IMR-90 (cell line): Measurements from ENCODE around the gene TOP2A. TPM values are rescaled to one million over a fixed set of nuclear protein-coding genes. Genes with fewer than 3 reads are reported as not detected.

Experiments
- ATAC-seq: fragments of 200-7000 bp; cut with Tn5 transposase; 2 replicates; pipeline ENCODE4 v1.9.1; 2020; ENCODE audit warnings: low read depth, mild to moderate bottlenecking, moderate library complexity
- BruUV-seq: library from RNA; stranded (reverse); fragments of 400-500 nt; replicated peaks from 2 replicates; lab custom pipeline; 2021; lab: Mats Ljungman, UMichigan
- CTCF ChIA-PET: fragments of 300-600 bp; formaldehyde crosslinking; extraction: SDS; loops from one replicate; lab custom pipeline; 2021; ENCODE audit warnings: antibody characterized with exemption; lab: Yijun Ruan, JAX
- POLR2A ChIA-PET: fragments of 300-600 bp; sonication (Branson Sonifier 250); formaldehyde crosslinking; loops from one replicate; lab custom pipeline; 2022; ENCODE audit warnings: antibody characterized with exemption; ENCODE audit not compliant: unreplicated experiment; lab: Charles Lee
- DNase-seq: peaks from one replicate; pipeline ENCODE4 v3.0.0; 2013
- H2AFZ ChIP-seq: replicated peaks from 2 replicates; pipeline ENCODE3; 2013; ENCODE audit warnings: low read length, mild to moderate bottlenecking; ENCODE audit not compliant: poor library complexity
- H2AK5ac ChIP-seq: 2 replicates; pipeline ENCODE4 v1.6.1; 2013; ENCODE audit warnings: low read depth, low read length, inconsistent platforms
- H2AK9ac ChIP-seq: replicated peaks from 2 replicates; pipeline ENCODE3; 2013; ENCODE audit warnings: mild to moderate bottlenecking, low read depth, low read length, moderate library complexity; ENCODE audit not compliant: poor library complexity
- H2BK120ac ChIP-seq: 2 replicates; pipeline ENCODE4 v1.6.1; 2013; ENCODE audit warnings: low read depth, low read length, inconsistent platforms
- H2BK15ac ChIP-seq: 3 replicates; pipeline ENCODE4 v1.6.1; 2013; ENCODE audit warnings: low read depth, low read length, inconsistent platforms
- H2BK20ac ChIP-seq: 2 replicates; pipeline ENCODE4 v1.6.1; 2013; ENCODE audit warnings: low read depth, mild to moderate bottlenecking, inconsistent platforms, low read length, moderate library complexity
- H2BK5ac ChIP-seq: 2 replicates; pipeline ENCODE4 v1.6.1; 2013; ENCODE audit warnings: mild to moderate bottlenecking, low read depth, low read length, inconsistent platforms; ENCODE audit not compliant: poor library complexity, severe bottlenecking
- H3K14ac ChIP-seq: replicated peaks from 2 replicates; pipeline ENCODE4 v1.6.1; 2013; ENCODE audit warnings: low read depth, low read length, inconsistent platforms
- H3K18ac ChIP-seq: 2 replicates; pipeline ENCODE4 v1.6.1; 2013; ENCODE audit warnings: low read depth, low read length, control low read depth
- H3K23ac ChIP-seq: 2 replicates; pipeline ENCODE4 v1.6.1; 2013; ENCODE audit warnings: low read depth, low read length, inconsistent platforms
- H3K27ac ChIP-seq: 2 replicates; pipeline ENCODE4 v1.5.1; 2013; ENCODE audit warnings: mild to moderate bottlenecking, control low read depth, low read length; ENCODE audit not compliant: insufficient read depth
- H3K27me3 ChIP-seq: 2 replicates; pipeline ENCODE4 v1.6.1; 2013; ENCODE audit warnings: low read length; ENCODE audit not compliant: control insufficient read depth, insufficient read depth
- H3K36me3 ChIP-seq: 2 replicates; pipeline ENCODE4 v1.6.1; 2013; ENCODE audit warnings: low read length, mixed read lengths; ENCODE audit not compliant: control insufficient read depth, insufficient read depth
- H3K4ac ChIP-seq: 2 replicates; pipeline ENCODE4 v1.6.1; 2013; ENCODE audit warnings: low read depth, low read length, inconsistent platforms
- H3K4me1 ChIP-seq: 2 replicates; pipeline ENCODE4 v1.6.1; 2013; ENCODE audit warnings: low read length, mixed read lengths; ENCODE audit not compliant: control insufficient read depth, insufficient read depth
- H3K4me2 ChIP-seq: 2 replicates; pipeline ENCODE4 v1.6.1; 2013; ENCODE audit warnings: low read depth, mild to moderate bottlenecking, control low read depth, low read length, moderate library complexity
- H3K4me3 ChIP-seq: 2 replicates; pipeline ENCODE4 v1.5.1; 2013; ENCODE audit warnings: low read depth, mild to moderate bottlenecking, control low read depth, low read length, moderate library complexity; ENCODE audit not compliant: insufficient read depth
- H3K56ac ChIP-seq: 2 replicates; pipeline ENCODE4 v1.6.1; 2013; ENCODE audit warnings: low read length, inconsistent platforms; ENCODE audit not compliant: insufficient read depth; ENCODE audit errors: extremely low read depth
- H3K79me1 ChIP-seq, 2 experiments: 2 replicates each; pipeline ENCODE4 v1.6.1; 2013; ENCODE audit warnings: low read length in 2 of 2, inconsistent platforms in 1 of 2, low read depth in 1 of 2
- H3K9ac ChIP-seq: 2 replicates; pipeline ENCODE4 v1.6.1; 2013; ENCODE audit warnings: low read depth, low read length, control low read depth
- H3K9me1 ChIP-seq: 2 replicates; pipeline ENCODE4 v1.6.1; 2013; ENCODE audit warnings: low read length, inconsistent platforms; ENCODE audit not compliant: insufficient read depth
- H3K9me3 ChIP-seq: 2 replicates; pipeline ENCODE4 v1.6.1; 2013; ENCODE audit warnings: low read length; ENCODE audit not compliant: control insufficient read depth, insufficient read depth
- H4K20me1 ChIP-seq: 2 replicates; pipeline ENCODE4 v1.6.1; 2013; ENCODE audit warnings: low read length, inconsistent platforms; ENCODE audit not compliant: insufficient read depth
- H4K5ac ChIP-seq: 2 replicates; pipeline ENCODE4 v1.6.1; 2013; ENCODE audit warnings: mild to moderate bottlenecking, low read depth, low read length, control low read depth
- H4K8ac ChIP-seq, 2 experiments: 2 replicates each; pipeline ENCODE4 v1.6.1; 2013; ENCODE audit warnings: low read depth in 2 of 2, low read length in 2 of 2, control low read depth in 1 of 2, inconsistent platforms in 1 of 2
- H4K91ac ChIP-seq: 2 replicates; pipeline ENCODE4 v1.6.1; 2013; ENCODE audit warnings: low read depth, low read length, inconsistent platforms; ENCODE audit not compliant: insufficient read depth
- BHLHE40 ChIP-seq: fragments of 150-350 bp; IDR thresholded peaks from 2 replicates; pipeline ENCODE4 v1.6.1; 2016; ENCODE audit warnings: mild to moderate bottlenecking, low read depth, low read length
- CEBPB ChIP-seq: IDR thresholded peaks from 2 replicates; pipeline ENCODE4 v1.6.1; 2012; ENCODE audit warnings: low read depth, low read length, improper control_type of control experiment
- CHD1 ChIP-seq: IDR thresholded peaks from 2 replicates; pipeline ENCODE4 v1.6.1; 2012; ENCODE audit warnings: low read depth, low read length, improper control_type of control experiment
- CTCF ChIP-seq: conservative IDR thresholded peaks from 2 replicates; pipeline ENCODE4 v1.5.1; 2012; ENCODE audit warnings: mild to moderate bottlenecking, low read depth, low read length, improper control_type of control experiment
- FOS ChIP-seq: fragments of 150-350 bp; IDR thresholded peaks from 2 replicates; pipeline ENCODE4 v1.6.1; 2016; ENCODE audit warnings: low read depth, low read length
- MAFK ChIP-seq: IDR thresholded peaks from 2 replicates; pipeline ENCODE4 v1.6.1; 2012; ENCODE audit warnings: low read depth, low read length, improper control_type of control experiment
- MAZ ChIP-seq: IDR thresholded peaks from 2 replicates; pipeline ENCODE4 v1.6.1; 2012; ENCODE audit warnings: low read depth, mild to moderate bottlenecking, low read length, improper control_type of control experiment, moderate library complexity, borderline replicate concordance
- MXI1 ChIP-seq: IDR thresholded peaks from 2 replicates; pipeline ENCODE4 v1.6.1; 2012; ENCODE audit warnings: low read depth, mild to moderate bottlenecking, low read length, moderate library complexity, borderline replicate concordance
- NFE2L2 ChIP-seq: fragments of 150-350 bp; IDR thresholded peaks from 2 replicates; pipeline ENCODE4 v1.6.1; 2016; ENCODE audit warnings: low read depth, mild to moderate bottlenecking, low read length
- POLR2A ChIP-seq: IDR thresholded peaks from 2 replicates; pipeline ENCODE4 v1.6.1; 2012; ENCODE audit warnings: mild to moderate bottlenecking, low read depth, low read length
- RAD21 ChIP-seq: IDR thresholded peaks from 2 replicates; pipeline ENCODE4 v1.6.1; 2012; ENCODE audit warnings: low read length, improper control_type of control experiment
- RCOR1 ChIP-seq: IDR thresholded peaks from 2 replicates; pipeline ENCODE4 v1.6.1; 2012; ENCODE audit warnings: mild to moderate bottlenecking, low read length, improper control_type of control experiment; ENCODE audit not compliant: insufficient replicate concordance
- RFX5 ChIP-seq: IDR thresholded peaks from 2 replicates; pipeline ENCODE4 v1.8.0; 2012; ENCODE audit warnings: low read depth, mild to moderate bottlenecking, low read length, moderate library complexity
- SMC3 ChIP-seq: fragments of 150-350 bp; IDR thresholded peaks from 2 replicates; pipeline ENCODE4 v1.6.1; 2016; ENCODE audit warnings: low read depth, mild to moderate bottlenecking, antibody characterized with exemption, low read length, moderate library complexity
- USF2 ChIP-seq: fragments of 150-350 bp; IDR thresholded peaks from 2 replicates; pipeline ENCODE4 v1.6.1; 2017; ENCODE audit warnings: mild to moderate bottlenecking, antibody characterized with exemption, low read length, low read depth
- whole genome bisulfite sequencing, 2 experiments: methylation state at CpG; one replicate each; pipeline versions ENCODE4 v1.1.5 to v1.1.7; 2013; ENCODE audit warnings: missing lambda C conversion rate in 2 of 2; ENCODE audit not compliant: insufficient read length in 1 of 2; ENCODE audit errors: extremely low coverage in 2 of 2; 5-methylcytosine and 5-hydroxymethylcytosine counted together
- dilution Hi-C: fragments of 300-500 bp; cut with HindIII; formaldehyde crosslinking; loops from one replicate; pipeline ENCODE4 v1.14.3; 2018; ENCODE audit warnings: low sequenced_read_pairs; ENCODE audit not compliant: unreplicated experiment
- in situ Hi-C: fragments of 300-500 bp; cut with MboI; formaldehyde crosslinking; loops from 3 replicates; pipeline ENCODE4 v1.14.3; 2019; ENCODE audit warnings: low sequenced_read_pairs, inconsistent platforms, mixed read lengths
- intact Hi-C: fragments of 100-400 bp; cut with micrococcal nuclease; formaldehyde crosslinking; loops from 2 replicates; pipeline ENCODE4 v1.10.0; 2022
- polyA plus RNA-seq, 3 experiments: library from polyadenylated mRNA; depleted of rRNA; stranded (reverse); fragments of >200 nt; gene quantifications; 2 replicates each; pipeline ENCODE4 v1.2.3, GENCODE V29; 2012; ENCODE audit warnings: low replicate concordance in 1 of 3
- total RNA-seq: library from RNA; depleted of rRNA; stranded (reverse); fragments of >200 nt; gene quantifications from 2 replicates; pipeline ENCODE4 v1.2.3, GENCODE V29; 2012

The TOP2A gene
- total and polyA plus RNA-seq, 2 of the 4 experiments (the other 2 are of a cell fraction), result 43.4 to 68.5 TPM

DNA sequence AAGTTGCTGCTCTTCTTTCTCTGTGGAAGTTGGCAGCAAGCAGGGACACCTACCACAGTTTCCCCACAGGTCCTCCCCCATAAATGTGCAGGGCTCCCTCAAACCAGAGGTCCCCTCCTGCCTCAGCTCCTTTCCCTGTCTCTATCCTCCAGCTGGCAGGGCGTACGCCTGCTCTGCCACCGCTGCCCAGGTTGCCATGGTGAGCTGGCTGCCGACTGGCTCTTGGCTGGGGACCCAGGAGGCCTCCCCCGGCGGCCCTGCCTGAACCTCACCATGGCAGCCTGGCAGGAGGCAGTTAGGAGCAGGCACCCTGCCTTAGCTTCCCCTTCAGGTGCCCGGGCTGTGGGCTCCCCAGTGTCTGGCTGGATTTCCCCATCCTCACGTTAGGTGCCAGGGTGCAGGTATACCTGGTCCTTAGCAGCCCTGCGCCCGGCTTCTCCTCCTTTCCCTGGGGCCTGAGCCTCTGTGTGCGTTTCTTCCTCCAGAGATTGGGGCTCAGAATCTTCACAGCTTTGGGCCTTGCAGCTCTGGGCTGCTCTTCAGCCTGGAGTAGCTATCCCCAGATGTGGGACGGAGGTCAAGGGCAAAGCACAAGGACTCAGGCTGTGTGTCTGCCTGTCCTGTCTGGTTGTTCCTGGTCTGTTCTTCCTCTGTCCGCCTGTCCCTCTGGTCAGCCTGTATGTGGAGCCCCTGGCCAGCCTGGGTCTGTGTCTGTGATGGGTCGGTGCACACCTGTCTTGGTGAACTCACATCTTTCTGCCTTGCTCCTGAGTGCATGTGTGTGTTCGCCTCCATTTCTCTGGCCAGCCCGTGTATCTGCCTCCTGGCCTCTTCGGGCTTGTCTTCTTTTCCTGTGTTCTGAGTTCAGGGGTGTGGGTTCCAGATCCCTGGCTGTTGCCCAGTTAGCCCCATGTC, 68.9 kb downstream of the TOP2A start:
- peaks cover 46% of the 10 kb centered on the region for H3K36me3 ChIP-seq
- no peak overlapping the region for H4K8ac ChIP-seq
- no peak overlapping the region for H3K56ac ChIP-seq
- in situ Hi-C loops, result no loop called here
- no peaks in the 10 kb centered on the region for H3K9me3 ChIP-seq
- H3K9ac ChIP-seq, result no peak overlapping the region
- H3K27me3 ChIP-seq, result no peaks in the 10 kb centered on the region
- H3K79me1 ChIP-seq, result peaks cover 47 to 91% of the 10 kb centered on the region in 2 experiments
- no peak overlapping the region; the same call in 1 of the 2 replicates for H2AK5ac ChIP-seq
- H2AFZ ChIP-seq, result no peak overlapping the region
- DNase-seq, result no peak
- no TSS peak for BruUV-seq
- H3K4me2 ChIP-seq, result no peak overlapping the region
- 63% methylated on average over 13 of the region's 17 CpGs; no CpG with 5 or more reads in 1 of the 2 experiments for WGBS, 2 experiments
- H2BK15ac ChIP-seq, result no peak overlapping the region
- no peak overlapping the region for H2BK20ac ChIP-seq
- no peak overlapping the region for H3K14ac ChIP-seq
- H3K23ac ChIP-seq, result 0 out of 2 replicates have a peak overlapping the region, but pooled peaks have one; percentile 36
- dilution Hi-C loops, result no loop called here
- no peak overlapping the region for H2BK120ac ChIP-seq
- no peak overlapping the region; the same call in 1 of the 2 replicates for H3K4ac ChIP-seq
- ChIA-PET CTCF (no interaction called here), POLR2A (no interaction called here)
- no peak overlapping the region for H3K18ac ChIP-seq
- H4K5ac ChIP-seq, result no peak overlapping the region
- no peak overlapping the region for H3K4me3 ChIP-seq
- no peak overlapping the region for H2BK5ac ChIP-seq
- ATAC-seq, result no peak
- peaks cover 69% of the 10 kb centered on the region for H4K20me1 ChIP-seq
- peak overlapping the region; percentile 15 for H2AK9ac ChIP-seq
- no peak overlapping the region for H4K91ac ChIP-seq
- intact Hi-C loops, result no loop called here
- peaks cover 23% of the 10 kb centered on the region for H3K9me1 ChIP-seq
- H3K4me1 ChIP-seq, result peaks cover 54% of the 10 kb centered on the region
- no peak overlapping the region for H3K27ac ChIP-seq
- TF ChIP-seq MXI1 (no peak), NFE2L2 (no peak), RFX5 (no peak), MAFK (no peak), FOS (no peak), CTCF (no peak), BHLHE40 (no peak), MAZ (no peak), RAD21 (no peak), POLR2A (no peak), CHD1 (no peak), CEBPB (no peak), USF2 (no peak), RCOR1 (no peak), SMC3 (no peak)
